Nephron (organoid): Measurements from ENCODE around the gene USP12.

Source experiments
- H3K27ac Mint-ChIP-seq, 3 experiments: 2 replicates each; pipeline ENCODE4 v1.8.0; 2020; ENCODE audit warnings: mixed read lengths in 3 of 3, mild to moderate bottlenecking in 2 of 3, moderate library complexity in 1 of 3
- H3K27me3 Mint-ChIP-seq: 2 replicates; pipeline ENCODE4 v1.8.0; 2021; ENCODE audit warnings: low read depth, mild to moderate bottlenecking, moderate library complexity, mixed read lengths
- H3K36me3 Mint-ChIP-seq: 2 replicates; pipeline ENCODE4 v1.8.0; 2020; ENCODE audit warnings: low read depth, mixed read lengths
- H3K4me1 Mint-ChIP-seq: 2 replicates; pipeline ENCODE4 v1.8.0; 2020; ENCODE audit warnings: mixed read lengths
- H3K4me3 Mint-ChIP-seq, 3 experiments: 2 replicates each; pipeline ENCODE4 v1.8.0; 2020; ENCODE audit warnings: mild to moderate bottlenecking in 3 of 3, mixed read lengths in 3 of 3, moderate library complexity in 2 of 3
- H3K9me3 Mint-ChIP-seq: 2 replicates; pipeline ENCODE4 v1.8.0; 2020; ENCODE audit warnings: mixed read lengths
- CTCF ChIP-seq, 3 experiments: fragments of 200-600 bp; sonication (generic); IDR thresholded peaks; one replicate each; pipeline ENCODE4 v1.5.0; 2021; ENCODE audit warnings: antibody characterized with exemption in 3 of 3; ENCODE audit not compliant: unreplicated experiment in 3 of 3

Gene USP12

DNA sequence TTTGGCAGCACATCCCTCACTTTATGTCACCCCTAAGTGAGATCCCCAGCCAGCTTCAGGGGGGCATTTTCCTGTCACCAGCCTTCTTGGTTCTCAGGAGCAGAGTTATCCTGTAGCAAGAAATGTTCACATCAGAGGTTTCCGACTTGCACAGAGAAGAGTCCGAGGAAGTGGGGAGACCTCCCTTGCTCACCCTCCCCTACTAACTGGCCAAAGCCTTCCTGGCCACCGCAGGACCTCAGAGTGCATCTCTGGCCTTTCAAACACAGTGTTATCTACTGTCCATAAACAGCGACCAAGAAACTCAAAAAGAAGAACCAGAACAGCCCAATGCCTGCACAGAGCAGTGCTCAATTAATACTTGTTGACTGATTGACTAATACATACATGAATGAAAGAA is 134.4 kb downstream of the USP12 start:
- Mint-ChIP-seq H3K9me3 (no peaks in the 10 kb centered on the region), H3K27me3 (peaks cover 32% of the 10 kb centered on the region)

DNA sequence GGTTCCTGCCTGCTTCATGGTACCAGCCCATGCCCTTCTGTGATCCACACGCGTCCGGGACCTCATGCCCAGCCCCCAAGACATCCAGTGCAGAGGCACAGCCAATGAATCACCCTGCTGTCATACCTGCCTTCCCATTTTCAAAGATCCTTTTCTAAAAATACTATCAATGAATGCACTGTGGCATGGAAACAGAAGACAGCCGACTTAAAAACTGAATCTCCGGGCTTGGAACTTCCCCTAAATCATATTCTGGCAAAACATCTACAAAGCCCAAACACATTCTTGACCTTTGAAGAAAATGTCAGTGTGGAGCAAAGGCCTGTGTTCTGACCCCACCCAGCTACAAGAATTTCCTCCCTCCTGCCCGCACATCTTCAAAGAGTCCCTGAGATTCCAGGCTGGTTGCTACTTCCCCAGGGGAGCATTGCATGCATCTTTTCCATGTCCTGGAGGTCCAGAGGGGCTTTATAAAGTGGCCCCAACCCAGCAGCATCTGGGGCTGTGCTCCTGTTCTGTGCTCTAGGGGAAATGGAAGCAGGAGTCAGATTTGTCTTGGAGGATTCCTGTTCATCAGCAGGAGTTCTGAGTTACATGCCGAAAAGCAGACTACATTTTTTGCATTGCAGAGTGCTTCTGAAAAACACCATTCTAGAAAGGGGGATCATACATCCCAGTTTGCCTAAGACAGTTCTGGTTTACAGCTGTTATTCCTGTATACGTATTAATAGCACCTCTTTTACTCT is 135.2 kb downstream of the USP12 start:
- H3K27ac Mint-ChIP-seq, result no peak overlapping the region
- peaks cover 31% of the 10 kb centered on the region for H3K27me3 Mint-ChIP-seq
- peak overlapping the region in 1 of 3 experiments; percentile 19 for H3K4me3 Mint-ChIP-seq
- H3K36me3 Mint-ChIP-seq, result no peaks in the 10 kb centered on the region
- H3K9me3 Mint-ChIP-seq, result no peaks in the 10 kb centered on the region
- H3K4me1 Mint-ChIP-seq, result peaks cover 21% of the 10 kb centered on the region
- TF ChIP-seq CTCF (IDR thresholded peaks at IDR 0.05; ENCODE audit: unreplicated experiment in 3 of 3), result no peak

More for the DNA sequence above, 134.4 kb downstream of the USP12 start:
- Mint-ChIP-seq H3K4me3 (no peak overlapping the region), H3K4me1 (peaks cover 21% of the 10 kb centered on the region), H3K36me3 (no peaks in the 10 kb centered on the region), H3K27ac (no peak overlapping the region)
- no peak for TF ChIP-seq CTCF (IDR thresholded peaks at IDR 0.05; ENCODE audit: unreplicated experiment in 3 of 3)

GRCh38 chr13:27035892-27036235 is 135.7 kb downstream of the USP12 start:
- Mint-ChIP-seq H3K27me3 (peaks cover 25% of the 10 kb centered on the region), H3K36me3 (no peaks in the 10 kb centered on the region), H3K4me3 (no peak overlapping the region), H3K4me1 (peaks cover 21% of the 10 kb centered on the region), H3K27ac (no peak overlapping the region), H3K9me3 (no peaks in the 10 kb centered on the region)
- TF ChIP-seq CTCF (IDR thresholded peaks at IDR 0.05; ENCODE audit: unreplicated experiment in 3 of 3), result no peak

GRCh38 chr13:27034678-27035111 is 136.9 kb downstream of the USP12 start:
- Mint-ChIP-seq H3K27me3 (peaks cover 25% of the 10 kb centered on the region), H3K27ac (no peak overlapping the region), H3K36me3 (no peaks in the 10 kb centered on the region), H3K4me1 (peaks cover 21% of the 10 kb centered on the region), H3K9me3 (no peaks in the 10 kb centered on the region), H3K4me3 (peak overlapping the region; percentile 44 to 70 (median 64))
- TF ChIP-seq CTCF (IDR thresholded peaks at IDR 0.05; ENCODE audit: unreplicated experiment in 3 of 3), result no peak

DNA sequence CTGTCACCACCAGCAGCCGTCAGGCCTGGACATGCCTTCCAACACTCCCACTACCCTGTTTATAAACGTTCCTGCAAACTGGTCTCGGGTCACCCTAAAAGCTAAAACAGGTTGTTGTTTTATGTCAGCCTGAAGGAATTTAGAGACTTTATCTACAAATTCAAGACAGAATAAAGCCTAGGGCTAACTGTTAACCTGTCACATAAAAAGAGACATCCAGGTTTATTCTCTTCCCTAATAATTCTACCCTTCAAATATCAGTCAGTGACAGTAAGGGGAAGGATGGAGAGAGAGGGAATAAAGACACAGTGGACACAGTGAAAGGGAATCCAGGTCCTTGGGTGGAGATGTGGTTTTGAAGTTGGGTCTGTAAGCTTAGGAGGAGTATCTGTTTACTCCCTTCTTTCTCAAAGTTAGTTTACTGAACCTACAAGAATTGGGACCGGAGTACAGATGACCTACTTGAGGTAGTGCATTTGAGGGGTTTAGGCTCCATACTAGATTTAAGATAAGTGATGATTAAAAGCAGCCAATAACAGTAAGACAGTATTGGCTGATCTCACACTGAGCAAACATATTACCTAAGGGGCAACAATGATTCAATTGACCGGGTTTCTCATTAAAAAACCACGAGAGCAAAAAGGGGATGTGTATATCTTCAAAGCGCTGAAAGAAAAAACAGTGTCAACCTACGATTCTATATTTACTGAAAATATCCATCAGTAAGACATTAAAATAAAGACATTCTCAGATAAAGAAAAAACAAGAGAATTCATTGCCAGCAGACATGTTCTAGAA is 142.7 kb downstream of the USP12 start:
- TF ChIP-seq CTCF (IDR thresholded peaks at IDR 0.05; ENCODE audit: unreplicated experiment in 3 of 3), result no peak
- no peak overlapping the region for H3K4me3 Mint-ChIP-seq
- H3K27me3 Mint-ChIP-seq, result no peaks in the 10 kb centered on the region
- H3K9me3 Mint-ChIP-seq, result no peaks in the 10 kb centered on the region
- no peak overlapping the region for H3K27ac Mint-ChIP-seq
- H3K4me1 Mint-ChIP-seq, result peaks cover 20% of the 10 kb centered on the region
- no peaks in the 10 kb centered on the region for H3K36me3 Mint-ChIP-seq
